Mesendoderm (in vitro differentiated cells): ENCODE measurements around the gene MRPL27.

Source experiments
- DNase-seq: peaks from one replicate; pipeline ENCODE4 v3.0.0; 2013
- H2AK5ac ChIP-seq: 2 replicates; pipeline ENCODE4 v1.6.1; 2013; ENCODE audit warnings: low read length, inconsistent platforms
- H2BK120ac ChIP-seq: 2 replicates; pipeline ENCODE4 v1.6.1; 2013; ENCODE audit warnings: low read depth, mild to moderate bottlenecking, low read length, moderate library complexity, mixed read lengths
- H2BK15ac ChIP-seq: replicated peaks from 2 replicates; pipeline ENCODE4 v1.6.1; 2013; ENCODE audit warnings: low read depth, mild to moderate bottlenecking, moderate library complexity
- H2BK5ac ChIP-seq: 2 replicates; pipeline ENCODE4 v1.6.1; 2013; ENCODE audit warnings: low read length, inconsistent platforms
- H3K18ac ChIP-seq: 2 replicates; pipeline ENCODE4 v1.6.1; 2013; ENCODE audit warnings: mild to moderate bottlenecking, low read length, mixed read lengths
- H3K23ac ChIP-seq: one replicate; pipeline ENCODE4 v1.6.1; 2013; ENCODE audit warnings: low read length
- H3K27ac ChIP-seq: 2 replicates; pipeline ENCODE4 v1.5.1; 2013; ENCODE audit warnings: low read depth, mild to moderate bottlenecking, inconsistent platforms, low read length, moderate library complexity
- H3K27me3 ChIP-seq: 2 replicates; pipeline ENCODE4 v1.6.1; 2013; ENCODE audit warnings: low read length, control low read depth, mild to moderate bottlenecking, inconsistent platforms; ENCODE audit not compliant: insufficient read depth, poor library complexity
- H3K36me3 ChIP-seq: 2 replicates; pipeline ENCODE4 v1.6.1; 2013; ENCODE audit warnings: low read length, inconsistent platforms; ENCODE audit not compliant: control insufficient read depth, insufficient read depth
- H3K4ac ChIP-seq: one replicate; pipeline ENCODE4 v1.6.1; 2013; ENCODE audit warnings: low read depth, mild to moderate bottlenecking, low read length, moderate library complexity
- H3K4me1 ChIP-seq: 2 replicates; pipeline ENCODE4 v1.6.1; 2013; ENCODE audit warnings: low read depth, low read length, inconsistent platforms; ENCODE audit not compliant: control insufficient read depth
- H3K4me2 ChIP-seq: 2 replicates; pipeline ENCODE4 v1.6.1; 2013; ENCODE audit warnings: low read length
- H3K4me3 ChIP-seq: 2 replicates; pipeline ENCODE4 v1.5.1; 2013; ENCODE audit warnings: mild to moderate bottlenecking, low read length
- H3K56ac ChIP-seq: one replicate; pipeline ENCODE4 v1.6.1; 2013; ENCODE audit warnings: low read length
- H3K79me1 ChIP-seq: 2 replicates; pipeline ENCODE4 v1.6.1; 2013; ENCODE audit warnings: low read length, inconsistent platforms
- H3K79me2 ChIP-seq: 2 replicates; pipeline ENCODE4 v1.6.1; 2013; ENCODE audit warnings: mild to moderate bottlenecking, low read length; ENCODE audit not compliant: control insufficient read depth, insufficient read depth
- H3K9ac ChIP-seq: 2 replicates; pipeline ENCODE4 v1.6.1; 2013; ENCODE audit warnings: low read length, inconsistent platforms
- H4K5ac ChIP-seq: one replicate; pipeline ENCODE4 v1.6.1; 2013; ENCODE audit warnings: low read length
- H4K8ac ChIP-seq: one replicate; pipeline ENCODE4 v1.6.1; 2013; ENCODE audit warnings: low read depth, mild to moderate bottlenecking, control low read depth, low read length, moderate library complexity
- WGBS: extraction: QIAGEN DNeasy Blood & Tissue Kit; methylation state at CpG from one replicate; pipeline ENCODE4 v1.1.7; 2013; ENCODE audit warnings: low lambda C conversion rate, missing lambda C conversion rate; ENCODE audit not compliant: insufficient coverage; ENCODE audit errors: extremely low coverage; 5-methylcytosine and 5-hydroxymethylcytosine counted together

Gene MRPL27

GRCh38 chr17:50373705-50374104, 721 bp upstream of the MRPL27 start:
- Histone ChIP-seq H3K9ac (peak overlapping the region; percentile 89), H3K4me1 (no peaks in the 10 kb centered on the region), H3K4me3 (no peak overlapping the region), H3K79me1 (peaks cover 14% of the 10 kb centered on the region), H4K5ac (no peak overlapping the region), H3K27ac (no peak overlapping the region), H4K8ac (no peak overlapping the region), H3K18ac (no peak overlapping the region), H3K36me3 (peaks cover 9% of the 10 kb centered on the region), H2BK5ac (no peak overlapping the region), H3K56ac (peak overlapping the region; percentile 99), H3K27me3 (no peaks in the 10 kb centered on the region), H3K23ac (no peak overlapping the region), H3K4ac (no peak overlapping the region), H2BK120ac (no peak overlapping the region), H3K4me2 (peak overlapping the region; percentile 63), H3K79me2 (peaks cover 14% of the 10 kb centered on the region), H2BK15ac (no peak overlapping the region), H2AK5ac (no peak overlapping the region)
- no peak for DNase-seq
- no CpG with 5 or more reads among the region's 2 CpGs for WGBS

GRCh38 chr17:50372222-50372757, 694 bp downstream of the MRPL27 start:
- Histone ChIP-seq H3K56ac (peak overlapping the region; percentile 99), H3K79me2 (peaks cover 14% of the 10 kb centered on the region), H2AK5ac (no peak overlapping the region), H3K23ac (peak overlapping the region; percentile 19), H4K8ac (no peak overlapping the region), H3K79me1 (peaks cover 14% of the 10 kb centered on the region), H3K4me1 (no peaks in the 10 kb centered on the region), H3K27ac (no peak overlapping the region), H3K36me3 (peaks cover 11% of the 10 kb centered on the region), H2BK15ac (no peak overlapping the region), H3K18ac (peak overlapping the region; percentile 29), H2BK120ac (peak overlapping the region; percentile 18), H3K4ac (peak overlapping the region; percentile 44), H3K4me3 (peak overlapping the region; percentile 89), H4K5ac (no peak overlapping the region), H2BK5ac (no peak overlapping the region), H3K4me2 (peak overlapping the region; percentile 98), H3K27me3 (no peaks in the 10 kb centered on the region), H3K9ac (peak overlapping the region; percentile 89)
- WGBS: no CpG with 5 or more reads among the region's 14 CpGs
- no peak for DNase-seq

GRCh38 chr17:50371526-50371925, 1.5 kb downstream of the MRPL27 start:
- H3K36me3 ChIP-seq: peaks cover 11% of the 10 kb centered on the region
- no peak for DNase-seq
- H3K18ac ChIP-seq: no peak overlapping the region
- peak overlapping the region; percentile 41 for H4K5ac ChIP-seq
- no peaks in the 10 kb centered on the region for H3K27me3 ChIP-seq
- peaks cover 14% of the 10 kb centered on the region for H3K79me1 ChIP-seq
- H3K23ac ChIP-seq: no peak overlapping the region
- no peak overlapping the region for H3K4me2 ChIP-seq
- H2BK5ac ChIP-seq: no peak overlapping the region
- H4K8ac ChIP-seq: no peak overlapping the region
- no peak overlapping the region for H3K27ac ChIP-seq
- H3K79me2 ChIP-seq: peaks cover 14% of the 10 kb centered on the region
- peak overlapping the region; percentile 99 for H3K56ac ChIP-seq
- H3K9ac ChIP-seq: peak overlapping the region; percentile 26
- H2BK120ac ChIP-seq: no peak overlapping the region
- WGBS: no CpG with 5 or more reads among the region's 2 CpGs
- H3K4me1 ChIP-seq: no peaks in the 10 kb centered on the region
- no peak overlapping the region for H3K4ac ChIP-seq
- H2AK5ac ChIP-seq: no peak overlapping the region
- H3K4me3 ChIP-seq: no peak overlapping the region
- H2BK15ac ChIP-seq: no peak overlapping the region

- Histone ChIP-seq H4K5ac (no peak overlapping the region), H3K4me1 (no peaks in the 10 kb centered on the region), H3K36me3 (peaks cover 11% of the 10 kb centered on the region), H3K4me3 (no peak overlapping the region), H3K4me2 (no peak overlapping the region), H3K23ac (no peak overlapping the region), H2BK15ac (no peak overlapping the region), H2AK5ac (no peak overlapping the region), H2BK5ac (no peak overlapping the region), H3K79me1 (peaks cover 14% of the 10 kb centered on the region), H2BK120ac (no peak overlapping the region), H3K9ac (no peak overlapping the region), H3K4ac (no peak overlapping the region), H3K18ac (no peak overlapping the region), H3K79me2 (peaks cover 14% of the 10 kb centered on the region), H4K8ac (no peak overlapping the region), H3K27me3 (no peaks in the 10 kb centered on the region), H3K56ac (no peak overlapping the region), H3K27ac (no peak overlapping the region)
- no CpG with 5 or more reads among the region's 5 CpGs for WGBS
- no peak for DNase-seq
These were observed 2.9 kb downstream of the MRPL27 start for GRCh38 chr17:50370052-50370451.

- Histone ChIP-seq H3K23ac (no peak overlapping the region), H2BK120ac (no peak overlapping the region), H3K4me2 (no peak overlapping the region), H3K56ac (no peak overlapping the region), H3K4me1 (no peaks in the 10 kb centered on the region), H3K9ac (no peak overlapping the region), H3K4me3 (no peak overlapping the region), H3K27me3 (no peaks in the 10 kb centered on the region), H3K79me2 (peaks cover 12% of the 10 kb centered on the region), H3K36me3 (peaks cover 11% of the 10 kb centered on the region), H4K8ac (no peak overlapping the region), H3K18ac (no peak overlapping the region), H3K79me1 (peaks cover 14% of the 10 kb centered on the region), H4K5ac (no peak overlapping the region), H2BK5ac (no peak overlapping the region), H2BK15ac (no peak overlapping the region), H2AK5ac (no peak overlapping the region), H3K4ac (no peak overlapping the region), H3K27ac (no peak overlapping the region)
- no peak for DNase-seq
- WGBS: no CpG with 5 or more reads among the region's 1 CpG
These were observed 5.6 kb downstream of the MRPL27 start for GRCh38 chr17:50367401-50367800.
